B cell (primary cell): Measurements from ENCODE around the gene ATP9A. TPM values are rescaled to one million over a fixed set of nuclear protein-coding genes. Genes with fewer than 3 reads are reported as not detected.

Experiments
- ATAC-seq: fragments of 200-7000 bp; cut with Tn5 transposase; one replicate; pipeline ENCODE4 v1.10.0; 2021; ENCODE audit warnings: low read depth, mild to moderate bottlenecking, moderate number of reproducible peaks, moderate library complexity
- CTCF ChIA-PET: fragments of 350-600 bp; sonication (Branson Sonifier 250); formaldehyde crosslinking; loops from one replicate; lab custom pipeline; 2021; ENCODE audit warnings: antibody characterized with exemption, inconsistent platforms; lab: Charles Lee
- POLR2A ChIA-PET: fragments of 350-600 bp; sonication (Branson Sonifier 250); formaldehyde crosslinking; loops from one replicate; lab custom pipeline; 2021; ENCODE audit warnings: antibody characterized with exemption; lab: Charles Lee
- DNase-seq: peaks from one replicate; pipeline ENCODE4 v3.0.0; 2013
- H2AFZ ChIP-seq: 2 replicates; pipeline ENCODE4 v1.6.1; 2012; ENCODE audit warnings: mild to moderate bottlenecking, low read depth, low read length; ENCODE audit not compliant: insufficient read depth, poor library complexity, severe bottlenecking
- H3K27ac ChIP-seq, 2 donors: 1 replicate in 1 of 2; 2 replicates in 1 of 2; pipeline ENCODE4 v1.5.1; 2012 to 2013; ENCODE audit warnings: low read length in 2 of 2, mild to moderate bottlenecking in 2 of 2, moderate library complexity in 1 of 2
- H3K27me3 ChIP-seq, 4 experiments: fragments of 200-600 bp in 1 of 4; sonication (generic) in 1 of 4; replicated peaks in 1 of 4; 1 replicate in 2 of 4; 2 replicates in 2 of 4; pipeline versions ENCODE4 v1.6.1 to v1.7.0; 2013 to 2016; ENCODE audit warnings: low read length in 3 of 4, mild to moderate bottlenecking in 2 of 4, mixed read lengths in 1 of 4, moderate library complexity in 1 of 4; ENCODE audit not compliant: insufficient read depth in 4 of 4, control insufficient read depth in 3 of 4; ENCODE audit errors: control extremely low read depth in 1 of 4
- H3K36me3 ChIP-seq, 2 experiments: replicated peaks in 1 of 2; 1 replicate in 1 of 2; 2 replicates in 1 of 2; pipeline versions ENCODE4 v1.6.1 to v1.7.1; 2013; ENCODE audit warnings: low read length in 1 of 2; ENCODE audit not compliant: insufficient read depth in 2 of 2, control insufficient read depth in 1 of 2; ENCODE audit errors: control extremely low read depth in 1 of 2, extremely low read depth in 1 of 2
- H3K4me1 ChIP-seq, 2 donors: fragments of 200-600 bp in 1 of 2; sonication (generic) in 1 of 2; 1 replicate in 1 of 2; 2 replicates in 1 of 2; pipeline versions ENCODE4 v1.5.1 to v1.6.1; 2013 to 2017; ENCODE audit warnings: low read length in 2 of 2; ENCODE audit not compliant: control insufficient read depth in 2 of 2, insufficient read depth in 2 of 2
- H3K4me2 ChIP-seq: replicated peaks from 2 replicates; pipeline ENCODE3; 2012; ENCODE audit warnings: mild to moderate bottlenecking, low read depth, low read length; ENCODE audit not compliant: poor library complexity, severe bottlenecking
- H3K4me3 ChIP-seq, 5 experiments: fragments of 200-600 bp in 1 of 5; sonication (generic) in 1 of 5; 1 replicate in 3 of 5; 2 replicates in 2 of 5; pipeline versions ENCODE4 v1.5.1 to v1.7.0; 2011 to 2016; ENCODE audit warnings: low read length in 4 of 5, mild to moderate bottlenecking in 4 of 5, low read depth in 2 of 5, control low read depth in 1 of 5, moderate library complexity in 1 of 5; ENCODE audit not compliant: insufficient read depth in 1 of 5; ENCODE audit errors: control extremely low read depth in 1 of 5, extremely low read depth in 1 of 5
- H3K79me2 ChIP-seq: fragments of 200-600 bp; sonication (generic); one replicate; pipeline ENCODE4 v1.6.0; 2016; ENCODE audit warnings: low read length; ENCODE audit not compliant: control insufficient read depth, insufficient read depth
- H3K9ac ChIP-seq: fragments of 200-600 bp; sonication (generic); 2 replicates; pipeline ENCODE4 v1.6.1; 2017; ENCODE audit warnings: mild to moderate bottlenecking, low read length, moderate library complexity
- H3K9me3 ChIP-seq, 3 donors: one replicate each; pipeline versions ENCODE4 v1.6.1 to v1.7.1; 2013; ENCODE audit warnings: low read length in 2 of 3; ENCODE audit not compliant: control insufficient read depth in 2 of 3, insufficient read depth in 1 of 3; ENCODE audit errors: control extremely low read depth in 1 of 3
- H4K20me1 ChIP-seq: 2 replicates; pipeline ENCODE4 v1.6.0; 2012; ENCODE audit warnings: mild to moderate bottlenecking, low read length; ENCODE audit not compliant: insufficient read depth, control insufficient read depth, poor library complexity, severe bottlenecking
- H3K27ac Mint-ChIP-seq: one replicate; pipeline ENCODE4 v1.8.0; 2021; ENCODE audit warnings: mixed read lengths
- H3K27me3 Mint-ChIP-seq: one replicate; pipeline ENCODE4 v1.8.0; 2021; ENCODE audit warnings: mixed read lengths
- H3K4me1 Mint-ChIP-seq: one replicate; pipeline ENCODE4 v1.8.0; 2021; ENCODE audit warnings: mixed read lengths
- H3K4me3 Mint-ChIP-seq: one replicate; pipeline ENCODE4 v1.8.0; 2021; ENCODE audit warnings: mixed read lengths
- H3K9me3 Mint-ChIP-seq: one replicate; pipeline ENCODE4 v1.8.0; 2022; ENCODE audit warnings: mixed read lengths; ENCODE audit not compliant: insufficient read depth
- CTCF ChIP-seq: fragments of 200-600 bp; IDR thresholded peaks from one replicate; pipeline ENCODE4 v1.8.0; 2022; ENCODE audit warnings: antibody characterized with exemption, mild to moderate bottlenecking
- EZH2 ChIP-seq: IDR thresholded peaks from 2 replicates; pipeline ENCODE4 v1.6.1; 2012; ENCODE audit warnings: borderline replicate concordance, low read depth, mild to moderate bottlenecking, moderate library complexity, low read length; ENCODE audit not compliant: insufficient read depth, poor library complexity, severe bottlenecking
- WGBS: methylation state at CpG from one replicate; pipeline ENCODE4 v1.1.5; 2013; ENCODE audit warnings: missing lambda C conversion rate; ENCODE audit not compliant: insufficient coverage; 5-methylcytosine and 5-hydroxymethylcytosine counted together
- intact Hi-C: fragments of 100-400 bp; cut with micrococcal nuclease; formaldehyde crosslinking; loops from one replicate; pipeline ENCODE4 v1.10.0; 2022
- polyA plus RNA-seq: library from polyadenylated mRNA; depleted of rRNA; stranded (reverse); fragments of >200 nt; gene quantifications from 2 replicates; pipeline ENCODE4 v1.2.3, GENCODE V29; 2012
- total RNA-seq, 2 donors: library from RNA; stranded (reverse); fragments of 120-200 nt in 1 of 2; gene quantifications; 1 replicate in 1 of 2; 2 replicates in 1 of 2; pipeline versions ENCODE4 v1.2.3 to v1.2.4, GENCODE V29; 2013 to 2022

ATP9A gene
- total and polyA plus RNA-seq, 2 donors (not counting 1 experiment from before 2014, with no cell fraction given), result 0.13 to 0.22 TPM

GRCh38 chr20:51678026-51678697 is 90.0 kb downstream of the ATP9A start:
- POLR2A ChIA-PET, result no interaction called here
- H3K27ac ChIP-seq, result no peak overlapping the region
- H3K4me3 Mint-ChIP-seq, result no peak overlapping the region
- H3K4me1 Mint-ChIP-seq, result no peaks in the 10 kb centered on the region
- H3K27me3 Mint-ChIP-seq, result peaks cover 15% of the 10 kb centered on the region
- intact Hi-C loops, result no loop called here
- no peak overlapping the region for H3K4me3 ChIP-seq
- H3K4me1 ChIP-seq, result no peaks in the 10 kb centered on the region
- no peak overlapping the region for H3K4me2 ChIP-seq
- no peak overlapping the region for H3K9ac ChIP-seq
- no peak overlapping the region for H3K27ac Mint-ChIP-seq
- ATAC-seq, result no peak
- no peaks in the 10 kb centered on the region for H3K9me3 ChIP-seq
- CTCF ChIA-PET, result no interaction called here
- H3K36me3 ChIP-seq, result no peaks in the 10 kb centered on the region
- H3K79me2 ChIP-seq, result no peaks in the 10 kb centered on the region
- no peaks in the 10 kb centered on the region for H3K27me3 ChIP-seq
- no peak overlapping the region for H2AFZ ChIP-seq
- no peaks in the 10 kb centered on the region for H3K9me3 Mint-ChIP-seq
- TF ChIP-seq EZH2 (no peak), CTCF (no peak)
- H4K20me1 ChIP-seq, result no peaks in the 10 kb centered on the region
- DNase-seq, result no peak
- WGBS, result 89% methylated on average over 13 of the region's 16 CpGs

GRCh38 chr20:51668947-51669346 is 99.2 kb downstream of the ATP9A start:
- DNase-seq (no peak), ATAC-seq (no peak)
- H3K36me3 ChIP-seq, result no peaks in the 10 kb centered on the region
- TF ChIP-seq EZH2 (no peak), CTCF (no peak)
- no peak overlapping the region for H3K4me3 ChIP-seq
- no peaks in the 10 kb centered on the region for H3K27me3 ChIP-seq
- no peaks in the 10 kb centered on the region for H4K20me1 ChIP-seq
- no peak overlapping the region for H3K9ac ChIP-seq
- Mint-ChIP-seq H3K4me1 (peaks cover 18% of the 10 kb centered on the region), H3K4me3 (no peak overlapping the region), H3K9me3 (no peaks in the 10 kb centered on the region), H3K27me3 (peaks cover 7% of the 10 kb centered on the region), H3K27ac (no peak overlapping the region)
- CTCF ChIA-PET, result no interaction called here
- intact Hi-C loops, result no loop called here
- peaks cover 11 to 13% of the 10 kb centered on the region in 2 donors for H3K4me1 ChIP-seq
- no peaks in the 10 kb centered on the region for H3K79me2 ChIP-seq
- H3K9me3 ChIP-seq, result no peaks in the 10 kb centered on the region
- POLR2A ChIA-PET, result no interaction called here
- 80% methylated on average over 1 of the region's 7 CpGs for WGBS
- no peak overlapping the region for H3K4me2 ChIP-seq
- H2AFZ ChIP-seq, result no peak overlapping the region
- no peak overlapping the region for H3K27ac ChIP-seq
